H1 (cell line): ENCODE data around the gene GPANK1.

Source experiments
- BRCA1 ChIP-seq: IDR thresholded peaks from 2 replicates; pipeline ENCODE4 v1.6.1; 2012; ENCODE audit warnings: low read depth, low read length, improper control_type of control experiment
- CEBPB ChIP-seq: IDR thresholded peaks from 2 replicates; pipeline ENCODE4 v1.6.1; 2012; ENCODE audit warnings: low read depth, low read length
- CTCF ChIP-seq, 3 experiments: IDR thresholded peaks; 1 replicate in 2 of 3; 2 replicates in 1 of 3; pipeline versions ENCODE4 v1.5.1 to v1.6.1; 2011; ENCODE audit warnings: low read length in 3 of 3, mild to moderate bottlenecking in 3 of 3, inconsistent platforms in 2 of 3, low read depth in 1 of 3, moderate library complexity in 1 of 3; ENCODE audit not compliant: insufficient read depth in 1 of 3; ENCODE audit errors: control extremely low read depth in 1 of 3
- EGR1 ChIP-seq: IDR thresholded peaks from 2 replicates; pipeline ENCODE4 v1.6.1; 2011; ENCODE audit warnings: low read depth, low read length, borderline replicate concordance
- EP300 ChIP-seq, 2 experiments: IDR thresholded peaks; 1 replicate in 1 of 2; 2 replicates in 1 of 2; pipeline ENCODE4 v1.6.1; 2011 to 2012; ENCODE audit warnings: low read depth in 2 of 2, low read length in 2 of 2, mild to moderate bottlenecking in 2 of 2, borderline replicate concordance in 1 of 2, inconsistent platforms in 1 of 2, moderate library complexity in 1 of 2
- GTF2F1 ChIP-seq: IDR thresholded peaks from 2 replicates; pipeline ENCODE4 v1.6.1; 2012; ENCODE audit warnings: low read depth, low read length, improper control_type of control experiment, borderline replicate concordance
- JUN ChIP-seq: IDR thresholded peaks from 2 replicates; pipeline ENCODE4 v1.6.1; 2011; ENCODE audit warnings: low read depth, mild to moderate bottlenecking, improper control_type of control experiment, low read length
- PHF8 ChIP-seq: fragments of 200-600 bp; sonication (generic); conservative IDR thresholded peaks from 2 replicates; pipeline ENCODE4 v1.7.1; 2012; ENCODE audit warnings: low read depth, mild to moderate bottlenecking, inconsistent platforms, low read length, moderate library complexity
- RFX5 ChIP-seq: IDR thresholded peaks from 2 replicates; pipeline ENCODE4 v1.6.1; 2011; ENCODE audit warnings: low read depth, low read length, improper control_type of control experiment, borderline replicate concordance
- SIN3A ChIP-seq, 2 experiments: IDR thresholded peaks in 1 of 2; conservative IDR thresholded peaks in 1 of 2; 2 replicates each; pipeline ENCODE4 v1.6.1; 2011 to 2012; ENCODE audit warnings: low read length in 2 of 2, improper control_type of control experiment in 1 of 2, low read depth in 1 of 2, mild to moderate bottlenecking in 1 of 2
- SP2 ChIP-seq: IDR thresholded peaks from 2 replicates; pipeline ENCODE4 v1.6.1; 2012; ENCODE audit warnings: mild to moderate bottlenecking, low read length, inconsistent platforms
- TBP ChIP-seq: IDR thresholded peaks from 2 replicates; pipeline ENCODE4 v1.6.1; 2011; ENCODE audit warnings: low read depth, low read length, improper control_type of control experiment
- TEAD4 ChIP-seq: IDR thresholded peaks from 2 replicates; pipeline ENCODE4 v1.6.1; 2012; ENCODE audit warnings: low read depth, low read length, inconsistent platforms, mixed read lengths
- ZNF274 ChIP-seq: IDR thresholded peaks from 2 replicates; pipeline ENCODE4 v1.7.0; 2012; ENCODE audit warnings: low read length, borderline replicate concordance; ENCODE audit errors: extremely low read depth

- TF ChIP-seq RFX5 (no peak), EGR1 (no peak), CTCF (IDR thresholded peaks at IDR 0.05; ENCODE audit: control extremely low read depth in 1 of 3, insufficient read depth in 1 of 3, low read depth in 1 of 3, low read length in 3 of 3) (no peak), EP300 (IDR thresholded peaks at IDR 0.05; ENCODE audit: borderline replicate concordance in 1 of 2, low read depth in 2 of 2, low read length in 2 of 2) (no peak), CEBPB (no peak), ZNF274 (no peak), SP2 (no peak), JUN (no peak), GTF2F1 (no peak), SIN3A (conservative IDR thresholded peaks at IDR 0.05 in 1 of 2, IDR thresholded peaks at IDR 0.05 in 1 of 2; ENCODE audit: low read depth in 1 of 2, low read length in 2 of 2) (no peak), PHF8 (no peak), BRCA1 (no peak), TEAD4 (no peak), TBP (no peak)
Observed at GRCh38 chr6:31712296-31712695, 47.5 kb upstream of the GPANK1 start.
